Adipose tissue (tissue), 3 donors: ENCODE data around the gene FOXF1. TPM values are rescaled to one million over a fixed set of nuclear protein-coding genes. Genes with fewer than 3 reads are reported as not detected.

Experiments used
- H3K27ac ChIP-seq: one replicate; pipeline ENCODE4 v1.5.1; 2013; ENCODE audit warnings: low read depth, low read length
- WGBS, 3 donors: extraction: QIAGEN DNeasy Blood & Tissue Kit; methylation state at CpG; one replicate each; pipeline ENCODE4 v1.1.7; 2013; 5-methylcytosine and 5-hydroxymethylcytosine counted together
- polyA plus RNA-seq, 3 donors: library from polyadenylated mRNA; stranded (reverse); fragments of 200-250 nt; gene quantifications; one replicate each; pipeline ENCODE4 v1.2.3, GENCODE V29; 2013
- donor health status: healthy with polysubstance abuse.
- donor health status: Bipolar disorder and iron deficiency.
- donor health status: healthy.

FOXF1 gene
- polyA plus RNA-seq, 3 donors, result 0.41 to 5.8 (median 1.8) TPM

DNA sequence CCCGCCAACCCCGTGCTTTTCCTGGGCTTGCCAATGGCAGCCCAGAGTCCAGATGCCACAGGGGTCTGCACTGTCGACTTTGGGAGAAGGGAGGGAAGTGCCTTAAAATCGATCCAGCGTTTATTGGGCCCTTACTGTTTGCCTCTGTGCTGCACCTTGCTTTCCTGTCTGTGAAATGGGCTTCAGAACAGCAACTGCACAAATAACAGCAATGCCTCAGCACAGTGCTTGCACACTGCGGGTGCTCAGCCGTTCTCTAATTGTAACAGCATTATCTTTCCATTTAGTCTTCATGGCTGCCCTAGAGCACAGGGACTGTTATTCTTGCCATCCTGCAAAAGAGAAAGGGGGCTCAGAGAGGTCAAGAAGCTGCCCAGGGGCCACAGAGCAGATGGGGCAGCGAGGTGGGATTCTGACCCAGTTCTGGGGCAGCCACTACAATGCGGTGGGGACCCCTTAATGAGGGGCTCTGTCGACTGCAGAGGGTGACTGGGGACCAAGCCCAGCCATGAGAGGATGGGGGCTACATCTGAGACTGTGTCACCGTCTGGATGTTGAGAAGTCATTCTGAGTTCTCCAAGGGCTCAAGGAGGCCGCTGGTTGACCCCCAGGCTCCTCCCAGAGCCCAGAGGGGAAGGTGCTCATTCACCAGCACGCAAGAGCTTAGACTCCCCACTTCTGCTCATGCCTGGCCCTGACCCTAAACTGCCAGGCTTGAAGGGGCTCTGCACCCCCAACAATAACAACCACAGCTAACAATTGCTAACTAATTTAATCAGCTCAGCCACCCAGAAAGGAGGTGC lies 9.4 kb upstream of the FOXF1 start:
- no peak overlapping the region for H3K27ac ChIP-seq
- 18 to 48% (median 44%) methylated on average over 13 of the region's 13 CpGs for WGBS, 3 donors

DNA sequence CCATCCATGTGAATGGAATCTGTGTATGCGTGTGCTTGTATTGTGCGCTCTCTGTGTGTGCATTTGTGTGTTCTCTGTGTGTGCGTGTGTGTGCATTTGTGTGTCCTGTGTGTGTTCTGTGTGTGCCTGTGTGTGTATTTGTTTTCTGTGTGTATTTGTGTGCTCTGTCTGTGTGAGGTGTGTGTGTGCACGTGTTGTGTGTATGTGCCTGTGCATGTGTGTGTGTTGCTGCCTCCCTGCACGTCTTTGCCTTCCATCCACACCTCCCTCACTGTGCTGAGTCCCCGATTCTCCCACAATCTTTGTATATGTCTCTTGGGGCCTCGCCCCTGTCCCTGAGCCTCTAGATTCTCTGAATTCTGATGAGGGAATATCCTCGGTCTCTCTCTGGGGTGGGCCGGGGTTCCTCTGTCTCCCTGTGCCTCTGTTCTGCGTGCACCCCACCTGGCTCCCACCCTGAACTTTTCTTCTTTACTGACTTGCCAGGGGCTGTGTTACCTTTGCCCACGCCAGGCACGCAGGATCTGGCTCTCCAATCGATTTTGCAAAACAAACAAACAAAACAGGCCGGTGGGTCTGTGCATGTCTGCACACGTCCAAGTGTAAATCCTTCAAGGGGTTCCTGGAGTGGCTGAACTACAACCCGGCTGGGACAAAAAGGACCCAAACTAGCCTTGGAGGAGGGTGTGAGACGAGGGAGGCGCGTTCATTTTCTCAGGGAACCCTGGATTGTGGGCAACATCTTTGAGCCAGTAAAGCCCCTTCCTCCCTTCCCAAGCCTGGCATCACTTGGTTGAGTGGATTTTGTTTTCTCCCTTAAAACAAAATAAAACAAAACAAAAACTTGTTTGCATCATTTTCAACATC lies 8.1 kb upstream of the FOXF1 start:
- no peak overlapping the region for H3K27ac ChIP-seq
- WGBS, 3 donors, result 21 to 52% (median 51%) methylated on average over 19 of the region's 19 CpGs

DNA sequence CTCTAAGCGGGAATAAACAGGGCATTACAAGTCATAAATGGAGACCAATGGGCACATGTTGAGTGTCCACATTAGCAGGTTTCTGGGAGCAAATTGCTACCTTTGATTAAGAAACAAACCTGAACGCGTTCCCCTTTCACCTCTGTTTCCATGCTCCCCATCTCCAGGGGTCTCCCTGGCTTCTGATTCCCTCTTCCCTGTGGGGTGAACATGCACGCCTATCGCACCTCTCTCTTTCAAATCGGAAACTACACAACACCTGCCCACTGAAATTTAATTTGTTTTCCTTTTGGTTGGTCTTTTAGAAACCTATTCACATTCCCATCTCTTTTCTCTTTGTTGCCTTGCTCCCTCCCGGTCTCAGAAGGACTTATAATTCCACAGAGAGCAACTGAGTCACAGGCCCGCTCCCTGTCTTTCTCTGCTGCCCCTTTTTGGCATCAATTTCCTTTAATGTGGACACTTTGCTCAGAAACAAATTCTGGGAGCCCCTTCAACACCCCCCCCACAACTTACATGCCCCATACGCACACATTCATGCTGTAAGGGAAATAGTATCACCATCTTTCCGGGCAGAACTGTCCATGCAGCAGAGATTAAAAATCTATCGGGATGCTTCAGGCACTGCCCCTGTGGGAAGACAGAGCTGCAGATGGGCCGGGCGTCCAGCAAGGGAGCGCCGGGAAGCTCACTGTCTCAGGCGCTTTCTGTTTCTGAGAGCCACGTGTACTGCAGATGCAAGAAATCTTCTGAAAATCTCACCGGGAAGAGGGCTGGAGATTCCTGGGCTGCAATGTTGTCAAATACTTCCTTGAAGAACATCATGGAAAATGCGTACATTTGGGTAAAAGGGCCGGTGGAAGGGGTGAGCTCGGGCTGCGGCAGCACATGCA lies 7.2 kb upstream of the FOXF1 start:
- WGBS, 3 donors, result 20 to 38% (median 36%) methylated on average over 22 of the region's 22 CpGs
- H3K27ac ChIP-seq, result no peak overlapping the region

GRCh38 chr16:86503830-86504229 lies 6.5 kb upstream of the FOXF1 start:
- no peak overlapping the region for H3K27ac ChIP-seq
- 18 to 53% (median 48%) methylated on average over 6 of the region's 6 CpGs for WGBS, 3 donors

- WGBS, 3 donors, result 16 to 51% (median 49%) methylated on average over 27 of the region's 27 CpGs
- H3K27ac ChIP-seq, result no peak overlapping the region
These were observed 5.8 kb upstream of the FOXF1 start for GRCh38 chr16:86504315-86505184.

- 5 to 7% (median 5%) methylated on average over 66 to 67 of the region's 67 CpGs for WGBS, 3 donors
- no peak overlapping the region for H3K27ac ChIP-seq
These were observed 5.0 kb upstream of the FOXF1 start for GRCh38 chr16:86505185-86505898.

- WGBS, 3 donors, result 10 to 35% (median 33%) methylated on average over 27 of the region's 27 CpGs
- H3K27ac ChIP-seq, result no peak overlapping the region
These were observed 4.1 kb upstream of the FOXF1 start for GRCh38 chr16:86505899-86506864.

DNA sequence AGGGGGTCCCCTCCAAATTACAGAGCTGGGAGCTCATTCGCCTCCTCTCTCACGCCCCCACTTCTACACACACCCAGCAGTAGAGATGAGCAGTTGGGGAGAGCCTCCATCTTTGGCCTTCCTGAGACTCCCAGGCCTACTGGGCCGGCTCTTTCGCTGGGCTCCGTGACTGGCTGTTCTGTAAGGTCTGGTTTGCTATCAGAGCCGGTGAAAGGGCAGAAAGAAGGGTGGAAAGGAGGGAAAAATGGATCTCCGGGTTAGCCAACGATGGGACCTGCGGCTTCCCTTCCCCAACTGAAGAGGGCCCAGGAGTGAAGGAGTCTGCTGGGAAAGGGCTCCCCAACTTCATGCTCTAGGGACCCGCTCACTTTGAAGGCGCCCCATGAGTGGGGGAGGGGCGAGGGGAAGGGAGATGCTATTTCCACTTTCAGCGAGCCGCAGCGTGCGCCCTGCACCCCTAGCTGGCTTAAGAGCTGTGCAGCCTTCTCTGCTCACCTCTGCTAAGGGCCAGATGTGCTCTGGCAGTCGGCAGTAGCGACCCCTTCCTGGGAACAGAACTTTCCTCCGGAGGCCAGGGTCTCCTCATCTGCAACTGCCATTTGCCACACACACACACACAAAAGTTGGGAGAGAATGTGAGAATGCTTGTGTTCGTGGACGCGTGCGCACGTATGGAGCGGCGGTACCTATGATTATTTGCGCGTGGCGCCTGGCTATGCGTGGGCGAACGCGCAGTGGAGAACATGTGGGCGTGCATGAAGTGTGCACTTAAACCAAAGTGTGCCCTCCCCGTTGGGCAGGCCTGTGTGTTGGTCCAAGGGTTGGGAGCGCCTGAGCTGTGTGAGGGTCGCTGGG lies 2.9 kb upstream of the FOXF1 start:
- no peak overlapping the region for H3K27ac ChIP-seq
- 12 to 42% (median 41%) methylated on average over 35 to 37 of the region's 37 CpGs for WGBS, 3 donors

GRCh38 chr16:86508028-86508946 lies 2.0 kb upstream of the FOXF1 start:
- no peak overlapping the region for H3K27ac ChIP-seq
- 2 to 3% (median 3%) methylated on average over 84 to 99 of the region's 99 CpGs for WGBS, 3 donors

DNA sequence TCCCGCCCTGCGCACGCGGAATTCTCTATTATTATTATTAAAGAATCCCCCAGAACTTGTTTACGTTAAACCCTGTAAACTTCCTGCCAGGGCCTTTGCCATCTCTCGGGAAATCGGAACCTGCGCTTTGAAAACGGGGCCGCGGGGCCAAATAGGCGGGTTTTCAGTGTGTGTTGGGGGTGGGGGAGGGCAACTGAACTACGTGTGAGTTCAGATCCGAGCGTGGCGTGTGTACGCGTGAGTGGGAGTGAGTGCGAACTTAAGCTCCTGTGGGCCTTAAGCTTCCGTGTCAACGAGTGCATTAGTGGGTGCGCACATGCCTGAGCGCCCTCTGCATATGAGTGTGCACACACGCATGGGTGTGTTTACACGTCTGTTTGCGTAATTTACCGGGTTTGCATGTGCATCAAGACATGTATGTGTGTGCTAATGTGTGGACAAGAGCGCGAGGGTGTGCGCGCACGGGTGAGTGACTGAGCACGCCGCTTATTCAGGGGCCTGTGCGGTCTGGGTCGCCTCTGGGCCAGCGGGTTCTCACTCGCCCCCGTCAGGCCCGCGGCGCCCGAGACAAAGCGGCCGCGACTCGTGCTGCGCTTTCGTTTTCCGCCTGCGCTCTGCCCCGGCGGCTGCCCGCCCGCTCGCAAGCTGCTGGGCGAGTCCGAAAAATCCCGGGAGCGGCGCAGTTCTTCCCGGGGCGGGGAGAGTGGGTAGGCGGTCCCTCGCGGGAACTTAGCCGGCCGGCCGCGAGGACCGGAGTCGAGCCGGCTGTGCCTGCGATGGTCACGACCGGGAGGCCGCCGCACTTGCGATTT lies 1.2 kb upstream of the FOXF1 start:
- no peak overlapping the region for H3K27ac ChIP-seq
- 0 to 1% (median 1%) methylated on average over 78 to 79 of the region's 79 CpGs for WGBS, 3 donors

DNA sequence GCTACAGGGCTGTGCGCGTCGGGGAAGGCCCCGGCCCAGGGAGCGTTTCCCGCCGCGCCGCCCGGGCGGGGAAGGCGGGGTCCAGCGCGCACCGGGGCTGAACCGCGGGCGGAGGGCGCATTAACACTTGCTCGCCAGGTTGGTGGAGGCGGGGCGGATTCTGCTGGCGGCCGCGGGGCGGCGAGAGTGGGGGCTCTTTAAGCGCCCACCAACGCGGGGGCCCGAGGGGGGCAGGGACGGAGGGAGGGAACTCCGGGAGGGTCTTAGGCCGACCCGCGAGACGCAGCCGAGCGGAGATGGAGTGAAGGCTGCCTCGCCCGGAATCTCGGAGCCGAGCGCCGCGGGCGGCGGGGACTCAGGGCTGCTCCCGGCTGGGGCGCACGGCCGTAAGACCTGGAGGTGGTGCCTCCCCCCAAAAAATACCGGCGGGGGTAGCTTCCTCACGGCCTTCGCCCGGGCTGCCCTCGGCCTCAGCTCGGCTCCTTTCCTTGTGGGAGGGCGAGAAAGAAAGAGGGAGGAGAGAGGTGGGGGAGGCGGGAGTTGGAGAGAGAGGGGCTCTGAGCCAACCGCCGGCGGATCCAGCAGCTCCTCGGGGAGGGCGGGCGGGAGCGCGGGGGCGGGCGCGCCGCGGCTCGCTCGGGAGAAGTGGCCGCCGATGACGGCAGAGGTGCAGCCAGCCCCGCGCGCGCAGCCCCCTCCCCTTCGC lies 415 bp upstream of the FOXF1 start:
- no peak overlapping the region for H3K27ac ChIP-seq
- WGBS, 3 donors, result 0 to 1% (median 1%) methylated on average over 60 to 78 of the region's 84 CpGs

DNA sequence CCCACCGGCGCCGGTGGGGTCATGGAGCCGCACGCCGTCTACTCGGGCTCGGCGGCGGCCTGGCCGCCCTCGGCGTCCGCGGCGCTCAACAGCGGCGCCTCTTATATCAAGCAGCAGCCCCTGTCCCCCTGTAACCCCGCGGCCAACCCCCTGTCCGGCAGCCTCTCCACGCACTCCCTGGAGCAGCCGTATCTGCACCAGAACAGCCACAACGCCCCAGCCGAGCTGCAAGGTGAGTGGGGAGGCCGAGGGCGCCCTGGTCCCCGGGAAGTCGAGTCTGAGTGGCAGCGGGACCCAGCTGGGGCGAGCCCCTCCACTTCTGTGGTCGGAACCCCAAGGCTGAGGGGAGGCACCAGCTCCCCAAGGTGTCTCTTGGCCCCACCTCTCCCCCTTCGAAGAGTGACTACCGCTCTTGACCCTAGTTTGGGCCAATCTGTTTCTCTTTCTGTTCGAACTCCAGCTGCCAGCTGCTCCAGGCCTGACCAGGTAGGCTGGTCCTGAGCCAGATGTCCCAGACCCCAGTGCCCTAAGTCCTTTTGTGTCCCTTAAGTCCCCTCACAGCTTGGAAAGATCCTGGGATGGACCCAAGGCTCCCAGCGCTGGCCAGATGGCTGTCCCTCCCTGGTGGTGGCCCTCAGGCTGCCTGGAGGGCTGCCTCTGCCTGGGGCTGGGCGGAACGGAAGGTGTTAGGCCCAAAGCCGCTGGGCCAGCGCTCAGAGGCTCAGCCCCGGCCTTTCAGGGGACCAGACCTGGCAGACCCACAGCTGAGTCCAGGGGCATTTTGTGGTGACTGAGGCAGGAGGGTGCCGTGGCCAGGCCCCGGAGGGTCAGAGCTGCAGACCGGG lies 1.2 kb downstream of the FOXF1 start:
- no peak overlapping the region for H3K27ac ChIP-seq
- 26 to 53% (median 47%) methylated on average over 43 to 44 of the region's 44 CpGs for WGBS, 3 donors
